H1 (cell line): Measurements from ENCODE around the gene CPNE4. TPM values are rescaled to one million over a fixed set of nuclear protein-coding genes. Genes with fewer than 3 reads are reported as not detected.

Source experiments
- CTCF ChIA-PET: fragments of 300-600 bp; sonication (Branson Sonifier 250); formaldehyde crosslinking; loops from one replicate; lab custom pipeline; 2021; ENCODE audit not compliant: partially characterized antibody; lab: Charles Lee
- POLR2A ChIA-PET: fragments of 300-600 bp; sonication (Branson Sonifier 250); formaldehyde crosslinking; loops from one replicate; lab custom pipeline; 2021; ENCODE audit warnings: inconsistent platforms; ENCODE audit not compliant: partially characterized antibody; lab: Charles Lee
- DNase-seq, 2 experiments: peaks; one replicate each; pipeline versions ENCODE4 v3.0.0 to v3.0.0-alpha.2; 2010 to 2022; ENCODE audit warnings: low spot score in 2 of 2, low read depth in 1 of 2, mixed read lengths in 1 of 2
- FAIRE-seq: peaks from 2 replicates; lab custom pipeline; 2011; peaks lifted over from hg19 to GRCh38; lab: Jason Lieb, UNC
- H2AFZ ChIP-seq: 2 replicates; pipeline ENCODE4 v1.8.1; 2012; ENCODE audit warnings: low read length, inconsistent platforms
- H2AK5ac ChIP-seq: 2 replicates; pipeline ENCODE4 v1.6.1; 2013; ENCODE audit warnings: low read depth, low read length
- H2BK120ac ChIP-seq: replicated peaks from 2 replicates; pipeline ENCODE3; 2013; ENCODE audit warnings: low read depth, low read length, inconsistent platforms
- H2BK12ac ChIP-seq: 2 replicates; pipeline ENCODE4 v1.6.1; 2013; ENCODE audit warnings: low read depth, low read length
- H2BK15ac ChIP-seq: 2 replicates; pipeline ENCODE4 v1.6.1; 2013; ENCODE audit warnings: low read length
- H2BK20ac ChIP-seq: 2 replicates; pipeline ENCODE4 v1.6.1; 2013; ENCODE audit warnings: low read length
- H2BK5ac ChIP-seq: 2 replicates; pipeline ENCODE4 v1.6.1; 2013; ENCODE audit warnings: low read depth, low read length
- H3K14ac ChIP-seq: 2 replicates; pipeline ENCODE4 v1.6.1; 2013; ENCODE audit warnings: inconsistent platforms; ENCODE audit not compliant: insufficient read length
- H3K18ac ChIP-seq: 2 replicates; pipeline ENCODE4 v1.6.1; 2013; ENCODE audit warnings: low read length; ENCODE audit errors: extremely low read depth
- H3K23ac ChIP-seq: 2 replicates; pipeline ENCODE4 v1.6.1; 2013; ENCODE audit warnings: inconsistent platforms; ENCODE audit not compliant: insufficient read length
- H3K23me2 ChIP-seq: 2 replicates; pipeline ENCODE4 v1.6.1; 2013; ENCODE audit warnings: low read depth, low read length
- H3K27ac ChIP-seq: 2 replicates; pipeline ENCODE4 v1.6.1; 2011; ENCODE audit warnings: low read depth, low read length, inconsistent platforms
- H3K27me3 ChIP-seq, 4 experiments: replicated peaks in 1 of 4; 1 replicate in 1 of 4; 2 replicates in 3 of 4; pipeline versions ENCODE4 v1.6.1 to v1.8.1; 2011 to 2013; ENCODE audit warnings: low read length in 3 of 4, mild to moderate bottlenecking in 3 of 4, inconsistent platforms in 2 of 4, mixed read lengths in 2 of 4, moderate library complexity in 1 of 4; ENCODE audit not compliant: control insufficient read depth in 3 of 4, insufficient read depth in 3 of 4; ENCODE audit errors: extremely low read depth in 1 of 4
- H3K36me3 ChIP-seq, 4 experiments: 2 replicates each; pipeline versions ENCODE4 v1.6.1 to v1.8.1; 2011 to 2013; ENCODE audit warnings: mild to moderate bottlenecking in 4 of 4, low read length in 3 of 4, moderate library complexity in 2 of 4, control low read depth in 1 of 4, inconsistent platforms in 1 of 4; ENCODE audit not compliant: insufficient read depth in 4 of 4, control insufficient read depth in 2 of 4
- H3K4ac ChIP-seq: replicated peaks from 2 replicates; pipeline ENCODE3; 2013; ENCODE audit warnings: low read length, low read depth, mixed read lengths, inconsistent platforms; ENCODE audit not compliant: insufficient read length
- H3K4me1 ChIP-seq, 4 experiments: replicated peaks in 1 of 4; 1 replicate in 1 of 4; 2 replicates in 3 of 4; pipeline versions ENCODE4 v1.6.1 to v1.8.1; 2011 to 2013; ENCODE audit warnings: low read length in 3 of 4, inconsistent platforms in 2 of 4, mixed read lengths in 1 of 4; ENCODE audit not compliant: insufficient read depth in 4 of 4, control insufficient read depth in 3 of 4
- H3K4me2 ChIP-seq, 2 experiments: 2 replicates each; pipeline versions ENCODE4 v1.6.1 to v1.8.1; 2011 to 2013; ENCODE audit warnings: low read depth in 2 of 2, low read length in 2 of 2, control low read depth in 1 of 2, inconsistent platforms in 1 of 2, mild to moderate bottlenecking in 1 of 2; ENCODE audit not compliant: insufficient read depth in 1 of 2
- H3K4me3 ChIP-seq, 4 experiments: fragments of 200-600, 300-600 bp in 1 of 4; sonication (generic), shearing (Covaris generic), sonication (Bioruptor Twin) in 1 of 4; 2 replicates each; pipeline versions ENCODE4 v1.5.1 to v1.8.1; 2011 to 2016; ENCODE audit warnings: low read length in 4 of 4, low read depth in 3 of 4, control low read depth in 2 of 4, inconsistent platforms in 2 of 4, mild to moderate bottlenecking in 2 of 4, mixed read lengths in 1 of 4, moderate library complexity in 1 of 4; ENCODE audit not compliant: insufficient read depth in 2 of 4; ENCODE audit errors: extremely low read depth in 1 of 4
- H3K56ac ChIP-seq: replicated peaks from 2 replicates; pipeline ENCODE3; 2013; ENCODE audit warnings: low read depth, mild to moderate bottlenecking, mixed read lengths, low read length, inconsistent platforms; ENCODE audit not compliant: insufficient read length
- H3K79me1 ChIP-seq: 2 replicates; pipeline ENCODE4 v1.6.1; 2013; ENCODE audit warnings: low read depth, low read length, control low read depth
- H3K79me2 ChIP-seq, 2 experiments: 2 replicates each; pipeline versions ENCODE4 v1.6.1 to v1.8.1; 2012 to 2013; ENCODE audit warnings: low read length in 2 of 2, mild to moderate bottlenecking in 2 of 2, inconsistent platforms in 1 of 2; ENCODE audit not compliant: insufficient read depth in 2 of 2, control insufficient read depth in 1 of 2
- H3K9ac ChIP-seq, 4 experiments: replicated peaks in 1 of 4; 1 replicate in 1 of 4; 2 replicates in 3 of 4; pipeline versions ENCODE4 v1.6.1 to v1.8.1; 2011 to 2013; ENCODE audit warnings: low read depth in 3 of 4, low read length in 3 of 4, control low read depth in 2 of 4, mild to moderate bottlenecking in 2 of 4, moderate library complexity in 2 of 4, inconsistent platforms in 1 of 4; ENCODE audit errors: extremely low read depth in 1 of 4
- H3K9me3 ChIP-seq, 2 experiments: 2 replicates each; pipeline versions ENCODE4 v1.6.1 to v1.8.1; 2012 to 2013; ENCODE audit warnings: mild to moderate bottlenecking in 2 of 2, moderate library complexity in 2 of 2, control low read depth in 1 of 2, inconsistent platforms in 1 of 2, low read depth in 1 of 2, low read length in 1 of 2, mixed read lengths in 1 of 2; ENCODE audit not compliant: insufficient read depth in 2 of 2
- H4K20me1 ChIP-seq, 2 experiments: replicated peaks in 1 of 2; 2 replicates each; pipeline versions ENCODE3 to v1.8.1; 2011 to 2013; ENCODE audit warnings: inconsistent platforms in 2 of 2, low read length in 2 of 2, mild to moderate bottlenecking in 1 of 2; ENCODE audit not compliant: insufficient read depth in 2 of 2, control insufficient read depth in 1 of 2
- H4K5ac ChIP-seq: 2 replicates; pipeline ENCODE4 v1.6.1; 2013; ENCODE audit warnings: low read length, low read depth, mixed read lengths, inconsistent platforms; ENCODE audit not compliant: insufficient read length
- H4K8ac ChIP-seq: 2 replicates; pipeline ENCODE4 v1.8.0; 2013; ENCODE audit warnings: mild to moderate bottlenecking, moderate library complexity, low read length, inconsistent platforms; ENCODE audit not compliant: insufficient read depth; ENCODE audit errors: extremely low read depth
- H4K91ac ChIP-seq: replicated peaks from 2 replicates; pipeline ENCODE3; 2013; ENCODE audit warnings: low read length, mixed read lengths, inconsistent platforms; ENCODE audit not compliant: insufficient read length
- EP300 ChIP-seq, 2 experiments: IDR thresholded peaks; 1 replicate in 1 of 2; 2 replicates in 1 of 2; pipeline ENCODE4 v1.6.1; 2011 to 2012; ENCODE audit warnings: low read depth in 2 of 2, low read length in 2 of 2, mild to moderate bottlenecking in 2 of 2, borderline replicate concordance in 1 of 2, inconsistent platforms in 1 of 2, moderate library complexity in 1 of 2
- WGBS, 2 experiments: shearing (Covaris generic) in 1 of 2; methylation state at CpG; one replicate each; pipeline versions ENCODE4 v1.1.6 to v1.1.7; 2013 to 2015; ENCODE audit warnings: low lambda C conversion rate in 2 of 2, mixed read lengths in 2 of 2, inconsistent platforms in 1 of 2, low coverage in 1 of 2, missing lambda C conversion rate in 1 of 2; ENCODE audit not compliant: insufficient replicate concordance in 2 of 2, insufficient coverage in 1 of 2, insufficient read length in 1 of 2; ENCODE audit errors: extremely low coverage in 1 of 2, missing lambda C conversion rate in 1 of 2; 5-methylcytosine and 5-hydroxymethylcytosine counted together
- polyA plus RNA-seq, 7 experiments: library from polyadenylated mRNA; depleted of rRNA in 3 of 7; stranded (reverse) in 5 of 7; unstranded in 2 of 7; fragments of >200 nt in 5 of 7; fragments of 200-250 nt in 2 of 7; gene quantifications; 1 replicate in 5 of 7; 2 replicates in 1 of 7; 4 replicates in 1 of 7; pipeline versions ENCODE4 v1.2.1 to v1.2.3, GENCODE V29; 2011 to 2013; ENCODE audit warnings: missing spikeins in 2 of 7, mixed read lengths in 2 of 7
- total RNA-seq: library from RNA; stranded (reverse); fragmentation: NEBNext Ultra II Directional; extraction: Animal tissue kit (Norgen Biotek cat#: 25700); gene quantifications from 2 replicates; pipeline ENCODE4 v1.2.1, GENCODE V29; 2021

The CPNE4 gene
- total and polyA plus RNA-seq, 2 of the 8 experiments (the other 6 are each of a cell fraction or from before 2014, with no cell fraction given), result 0.82 to 3.8 TPM

GRCh38 chr3:131694376-131694775, 340.4 kb downstream of the CPNE4 start:
- 94% methylated on average over 4 of the region's 4 CpGs; no CpG with 5 or more reads in 1 of the 2 experiments for WGBS, 2 experiments
- Histone ChIP-seq H4K5ac (no peak overlapping the region), H2BK5ac (no peak overlapping the region), H3K18ac (no peak overlapping the region), H4K91ac (no peak overlapping the region), H3K23me2 (no peaks in the 10 kb centered on the region), H3K79me2 (no peaks in the 10 kb centered on the region), H3K56ac (no peak overlapping the region), H3K27ac (no peak overlapping the region), H4K8ac (no peak overlapping the region), H3K79me1 (no peaks in the 10 kb centered on the region), H3K4me1 (no peaks in the 10 kb centered on the region), H3K4me2 (no peak overlapping the region), H3K9ac (no peak overlapping the region), H3K27me3 (no peaks in the 10 kb centered on the region), H3K14ac (no peak overlapping the region), H2BK120ac (no peak overlapping the region), H3K4ac (no peak overlapping the region), H2AFZ (no peak overlapping the region), H4K20me1 (no peaks in the 10 kb centered on the region), H2BK12ac (no peak overlapping the region), H3K36me3 (no peaks in the 10 kb centered on the region), H3K4me3 (no peak overlapping the region), H2AK5ac (no peak overlapping the region), H2BK15ac (no peak overlapping the region; the same call in 1 of the 2 replicates), H3K23ac (no peak overlapping the region), H2BK20ac (no peak overlapping the region), H3K9me3 (no peaks in the 10 kb centered on the region)
- ChIA-PET CTCF (no interaction called here), POLR2A (no interaction called here)
- DNase-seq (no peak), FAIRE-seq (no peak)
- no peak for TF ChIP-seq EP300 (IDR thresholded peaks at IDR 0.05; ENCODE audit: borderline replicate concordance in 1 of 2, low read depth in 2 of 2, low read length in 2 of 2)
